KOPT-K1 (cell line): Measurements from ENCODE around the gene PCDHA2.
"Not testable (repeated sequence)": the region's sequence is repeated elsewhere in the genome, so short reads cannot be mapped to it uniquely, and the experiment has no call there.

Source experiments
- H3K27ac ChIP-seq: fragments of 200-600 bp; sonication (generic); 2 replicates; pipeline ENCODE4 v1.5.1; 2016; ENCODE audit warnings: antibody characterized with exemption, mild to moderate bottlenecking, low read depth, low read length; ENCODE audit not compliant: poor library complexity, severe bottlenecking
- H3K36me3 ChIP-seq: fragments of 200-600 bp; sonication (generic); 2 replicates; pipeline ENCODE4 v1.5.1; 2017; ENCODE audit warnings: antibody characterized with exemption, mild to moderate bottlenecking, low read length, moderate library complexity; ENCODE audit not compliant: insufficient read depth
- H3K9me3 ChIP-seq: fragments of 200-600 bp; sonication (generic); 2 replicates; pipeline ENCODE4 v1.5.1; 2017; ENCODE audit warnings: antibody characterized with exemption, low read length, mild to moderate bottlenecking; ENCODE audit not compliant: insufficient read depth, poor library complexity, severe bottlenecking

The PCDHA2 gene

GRCh38 chr5:140802381-140802780 lies 7.7 kb downstream of the PCDHA2 start:
- H3K27ac ChIP-seq, H3K9me3 ChIP-seq, H3K36me3 ChIP-seq: not testable (repeated sequence)

- H3K36me3 ChIP-seq, result no peaks in the 10 kb centered on the region
- no peaks in the 10 kb centered on the region for H3K9me3 ChIP-seq
- no peak overlapping the region for H3K27ac ChIP-seq
These were observed 8.2 kb downstream of the PCDHA2 start for GRCh38 chr5:140802781-140803271.

DNA sequence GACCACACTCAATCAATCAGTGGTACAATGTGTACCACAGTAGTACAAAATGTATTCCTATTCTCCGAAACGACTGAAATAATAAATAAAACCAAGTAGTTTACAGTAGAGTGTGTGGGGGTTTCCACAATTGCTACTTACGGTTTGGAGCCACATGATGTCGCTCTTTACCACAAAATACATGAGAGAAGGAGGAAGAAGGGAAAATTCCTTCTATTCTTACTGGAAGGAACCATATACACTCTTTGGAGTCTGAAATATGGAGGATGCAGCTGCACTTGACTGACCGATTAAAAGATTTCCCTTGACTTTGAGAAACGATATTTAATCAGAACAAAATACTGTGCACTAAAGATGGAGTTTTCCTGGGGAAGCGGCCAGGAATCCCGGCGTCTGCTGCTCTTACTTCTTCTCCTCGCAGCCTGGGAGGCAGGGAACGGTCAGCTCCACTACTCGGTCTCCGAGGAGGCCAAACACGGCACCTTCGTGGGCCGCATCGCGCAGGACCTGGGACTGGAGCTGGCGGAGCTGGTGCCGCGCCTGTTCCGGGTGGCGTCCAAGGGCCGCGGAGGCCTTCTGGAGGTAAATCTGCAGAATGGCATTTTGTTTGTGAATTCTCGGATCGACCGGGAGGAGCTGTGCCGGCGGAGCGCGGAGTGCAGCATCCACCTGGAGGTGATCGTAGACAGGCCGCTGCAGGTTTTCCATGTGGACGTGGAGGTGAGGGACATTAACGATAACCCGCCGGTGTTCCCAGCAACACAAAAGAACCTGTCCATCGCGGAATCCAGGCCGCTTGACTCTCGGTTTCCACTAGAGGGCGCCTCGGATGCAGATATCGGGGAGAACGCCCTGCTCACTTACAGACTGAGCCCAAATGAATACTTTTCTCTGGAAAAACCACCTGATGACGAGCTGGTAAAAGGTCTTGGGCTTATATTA lies 12.5 kb downstream of the PCDHA2 start, which contains the start of gene PCDHA4:
Gene PCDHA4 (plus strand): TSS at position 235 of the 942 bp plus-strand sequence.
- no peaks in the 10 kb centered on the region for H3K9me3 ChIP-seq
- no peaks in the 10 kb centered on the region for H3K36me3 ChIP-seq
- H3K27ac ChIP-seq, result no peak within 1 kb of the TSS

DNA sequence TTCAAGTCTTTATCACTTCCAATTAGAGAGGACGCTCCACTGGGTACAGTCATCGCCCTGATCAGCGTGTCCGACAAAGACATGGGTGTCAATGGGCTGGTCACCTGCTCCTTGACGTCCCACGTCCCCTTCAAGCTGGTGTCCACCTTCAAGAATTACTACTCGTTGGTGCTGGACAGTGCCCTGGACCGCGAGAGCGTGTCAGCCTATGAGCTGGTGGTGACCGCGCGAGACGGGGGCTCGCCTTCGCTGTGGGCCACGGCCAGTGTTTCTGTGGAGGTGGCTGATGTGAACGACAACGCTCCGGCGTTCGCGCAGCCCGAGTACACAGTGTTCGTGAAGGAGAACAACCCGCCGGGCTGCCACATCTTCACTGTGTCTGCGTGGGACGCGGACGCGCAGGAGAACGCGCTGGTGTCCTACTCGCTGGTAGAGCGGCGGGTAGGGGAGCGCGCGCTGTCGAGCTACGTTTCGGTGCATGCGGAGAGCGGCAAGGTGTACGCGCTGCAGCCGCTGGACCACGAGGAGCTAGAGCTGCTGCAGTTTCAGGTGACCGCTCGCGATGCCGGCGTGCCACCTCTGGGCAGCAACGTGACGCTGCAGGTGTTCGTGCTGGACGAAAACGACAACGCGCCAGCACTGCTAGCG lies 13.7 kb downstream of the PCDHA2 start:
- H3K27ac ChIP-seq, H3K36me3 ChIP-seq, H3K9me3 ChIP-seq: not testable (repeated sequence)

DNA sequence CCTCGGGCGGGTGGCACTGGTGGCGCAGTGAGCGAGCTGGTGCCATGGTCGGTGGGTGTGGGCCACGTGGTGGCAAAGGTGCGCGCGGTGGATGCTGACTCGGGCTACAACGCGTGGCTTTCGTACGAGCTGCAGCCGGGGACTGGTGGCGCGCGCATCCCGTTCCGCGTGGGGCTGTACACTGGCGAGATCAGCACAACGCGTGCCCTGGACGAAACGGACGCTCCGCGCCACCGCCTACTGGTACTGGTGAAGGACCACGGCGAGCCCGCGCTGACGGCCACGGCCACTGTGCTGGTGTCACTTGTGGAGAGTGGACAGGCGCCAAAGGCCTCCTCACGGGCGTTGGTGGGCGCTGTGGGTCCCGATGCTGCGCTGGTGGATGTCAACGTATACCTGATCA lies 14.2 kb downstream of the PCDHA2 start:
- no peaks in the 10 kb centered on the region for H3K9me3 ChIP-seq
- H3K27ac ChIP-seq, result no peak overlapping the region
- no peaks in the 10 kb centered on the region for H3K36me3 ChIP-seq

- H3K36me3 ChIP-seq, result no peaks in the 10 kb centered on the region
- no peak within 1 kb of the TSS for H3K27ac ChIP-seq
- no peaks in the 10 kb centered on the region for H3K9me3 ChIP-seq
These were observed 27.0 kb downstream of the PCDHA2 start, which contains the start of gene PCDHA5 for GRCh38 chr5:140821375-140822280. PCDHA5 (plus strand) TSS chr5:140821613.

- H3K36me3 ChIP-seq, result no peaks in the 10 kb centered on the region
- H3K9me3 ChIP-seq, result no peaks in the 10 kb centered on the region
- H3K27ac ChIP-seq, result no peak overlapping the region
These were observed 27.6 kb downstream of the PCDHA2 start for GRCh38 chr5:140822281-140822629.

GRCh38 chr5:140822969-140823368 lies 28.3 kb downstream of the PCDHA2 start:
- not testable (repeated sequence) for H3K27ac ChIP-seq, H3K9me3 ChIP-seq

DNA sequence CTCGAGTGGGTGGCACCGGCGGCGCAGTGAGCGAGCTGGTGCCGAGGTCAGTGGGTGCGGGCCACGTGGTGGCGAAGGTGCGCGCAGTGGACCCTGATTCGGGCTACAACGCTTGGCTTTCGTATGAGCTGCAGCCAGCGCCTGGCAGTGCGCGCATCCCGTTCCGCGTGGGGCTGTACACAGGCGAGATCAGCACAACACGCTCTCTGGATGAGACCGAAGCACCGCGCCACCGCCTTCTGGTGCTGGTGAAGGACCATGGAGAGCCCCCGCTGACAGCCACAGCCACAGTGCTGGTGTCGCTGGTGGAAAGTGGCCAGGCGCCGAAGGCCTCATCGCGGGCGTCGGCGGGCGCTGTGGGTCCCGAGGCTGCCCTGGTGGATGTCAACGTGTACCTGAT lies 28.8 kb downstream of the PCDHA2 start:
- H3K27ac ChIP-seq, result no peak overlapping the region
- H3K9me3 ChIP-seq, result no peaks in the 10 kb centered on the region
- H3K36me3 ChIP-seq, result no peaks in the 10 kb centered on the region

More at GRCh38 chr5:140822969-140823368, 28.3 kb downstream of the PCDHA2 start:
- not testable (repeated sequence) for H3K36me3 ChIP-seq

DNA sequence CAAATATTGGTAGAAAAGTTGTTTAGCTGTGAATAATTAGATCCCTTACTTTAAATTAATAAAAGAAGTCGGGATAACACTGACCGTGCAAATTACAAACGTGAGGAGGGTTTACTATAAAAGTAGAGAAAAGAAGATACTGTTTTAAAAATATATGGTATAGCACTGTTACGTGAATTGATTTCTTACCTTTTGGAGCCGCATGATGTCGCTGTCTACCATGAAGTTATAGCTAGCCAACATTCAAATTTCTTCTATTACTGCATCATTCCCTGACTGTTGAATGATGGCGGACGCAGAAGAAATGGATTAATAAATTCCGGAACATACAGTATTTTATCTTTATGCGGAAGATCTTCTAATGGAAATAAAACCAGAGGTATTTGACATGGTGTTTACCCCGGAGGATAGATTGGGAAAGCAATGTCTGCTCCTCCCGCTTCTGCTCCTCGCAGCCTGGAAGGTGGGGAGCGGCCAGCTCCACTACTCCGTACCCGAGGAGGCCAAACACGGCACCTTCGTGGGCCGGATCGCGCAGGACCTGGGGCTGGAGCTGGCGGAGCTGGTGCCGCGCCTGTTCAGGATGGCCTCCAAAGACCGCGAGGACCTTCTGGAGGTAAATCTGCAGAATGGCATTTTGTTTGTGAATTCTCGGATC lies 33.2 kb downstream of the PCDHA2 start, which contains the start of gene PCDHA6:
Gene PCDHA6 (plus strand): TSS at position 257 of the 658 bp plus-strand sequence. CDS start 132 bp downstream, at position 389.
- no peaks in the 10 kb centered on the region for H3K9me3 ChIP-seq
- no peak within 1 kb of the TSS for H3K27ac ChIP-seq
- H3K36me3 ChIP-seq, result no peaks in the 10 kb centered on the region

DNA sequence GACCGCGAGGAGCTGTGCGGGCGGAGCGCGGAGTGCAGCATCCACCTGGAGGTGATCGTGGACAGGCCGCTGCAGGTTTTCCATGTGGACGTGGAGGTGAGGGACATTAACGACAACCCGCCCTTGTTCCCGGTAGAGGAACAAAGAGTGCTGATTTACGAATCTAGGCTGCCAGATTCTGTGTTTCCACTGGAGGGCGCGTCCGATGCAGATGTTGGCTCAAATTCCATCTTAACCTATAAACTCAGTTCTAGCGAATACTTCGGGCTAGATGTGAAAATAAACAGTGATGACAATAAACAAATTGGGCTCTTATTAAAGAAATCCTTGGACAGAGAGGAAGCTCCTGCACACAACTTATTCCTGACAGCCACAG lies 33.7 kb downstream of the PCDHA2 start:
- Histone ChIP-seq H3K27ac (no peak overlapping the region), H3K9me3 (no peaks in the 10 kb centered on the region), H3K36me3 (no peaks in the 10 kb centered on the region)

GRCh38 chr5:140829511-140830501 lies 35.2 kb downstream of the PCDHA2 start:
- not testable (repeated sequence) for H3K36me3 ChIP-seq, H3K9me3 ChIP-seq, H3K27ac ChIP-seq

DNA sequence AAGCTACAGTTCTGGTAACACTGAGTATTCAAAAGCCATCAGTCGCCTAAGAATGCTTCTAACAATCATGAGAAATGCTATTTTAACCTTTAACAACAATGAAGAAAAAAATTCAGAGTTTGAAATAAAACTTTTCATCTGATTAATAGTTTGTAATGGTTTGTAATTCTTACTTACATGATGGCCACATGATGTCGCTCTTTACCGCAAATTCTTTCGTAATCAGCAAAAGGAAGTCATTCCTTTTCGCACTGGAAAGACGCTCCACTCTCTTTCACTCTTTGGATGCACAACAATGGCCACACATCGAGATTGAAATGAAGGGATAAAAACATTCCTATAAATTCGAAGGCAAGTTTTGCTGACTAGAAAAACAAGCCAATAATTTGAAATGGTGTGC lies 39.3 kb downstream of the PCDHA2 start, which contains the start of gene PCDHA7:
Gene PCDHA7 (plus strand): TSS at position 277 of the 400 bp plus-strand sequence. CDS start 115 bp downstream, at position 392.
- Histone ChIP-seq H3K9me3 (no peaks in the 10 kb centered on the region), H3K27ac (no peak within 1 kb of the TSS), H3K36me3 (no peaks in the 10 kb centered on the region)
